ENCODE measurements around the gene FAM149A.

GRCh38 chr4:186144946-186145569, 40.6 kb downstream of the FAM149A start:
- TF ChIP-seq ATF6 (CRISPR knock-in tag; IDR thresholded peaks at IDR 0.05): no peak
- TF ChIP-seq CTCF (IDR thresholded peaks at IDR 0.05): no peak
- no peak for TF ChIP-seq E2F4 (CRISPR knock-in tag; IDR thresholded peaks at IDR 0.05; ENCODE audit: borderline replicate concordance, low read depth)
- TF ChIP-seq ZNF138 (CRISPR knock-in tag; conservative IDR thresholded peaks at IDR 0.05): no peak
- no peak for TF ChIP-seq SP1 (CRISPR knock-in tag; conservative IDR thresholded peaks at IDR 0.05)
- TF ChIP-seq ATF1 (CRISPR knock-in tag; IDR thresholded peaks at IDR 0.05): no peak; the same call in 1 of the 2 replicates
- no peak; the same call in 1 of the 2 replicates for TF ChIP-seq MAX (CRISPR knock-in tag; IDR thresholded peaks at IDR 0.05)
- TF ChIP-seq ZNF232 (CRISPR knock-in tag; IDR thresholded peaks at IDR 0.05): 0 out of 2 replicates have a peak, but pooled peaks have one; percentile 24
- TF ChIP-seq TEAD4 (CRISPR knock-in tag; IDR thresholded peaks at IDR 0.05): no peak
- no peak for TF ChIP-seq CREM (CRISPR knock-in tag; IDR thresholded peaks at IDR 0.05)
- TF ChIP-seq ESRRA (CRISPR knock-in tag; IDR thresholded peaks at IDR 0.05; ENCODE audit: borderline replicate concordance): no peak

Measured in WTC11 (cell line).